HG02852 (cell line): ENCODE data around the gene RABGEF1.
"Not testable (repeated sequence)": the region's sequence is repeated elsewhere in the genome, so short reads cannot be mapped to it uniquely, and the experiment has no call there.

Source experiments
- ATAC-seq: cut with Tn5 transposase; IDR thresholded peaks from one replicate; pipeline ENCODE4 v1.9.1; 2021; ENCODE audit warnings: mild to moderate bottlenecking, moderate library complexity; ENCODE audit not compliant: unreplicated experiment

Gene RABGEF1

DNA sequence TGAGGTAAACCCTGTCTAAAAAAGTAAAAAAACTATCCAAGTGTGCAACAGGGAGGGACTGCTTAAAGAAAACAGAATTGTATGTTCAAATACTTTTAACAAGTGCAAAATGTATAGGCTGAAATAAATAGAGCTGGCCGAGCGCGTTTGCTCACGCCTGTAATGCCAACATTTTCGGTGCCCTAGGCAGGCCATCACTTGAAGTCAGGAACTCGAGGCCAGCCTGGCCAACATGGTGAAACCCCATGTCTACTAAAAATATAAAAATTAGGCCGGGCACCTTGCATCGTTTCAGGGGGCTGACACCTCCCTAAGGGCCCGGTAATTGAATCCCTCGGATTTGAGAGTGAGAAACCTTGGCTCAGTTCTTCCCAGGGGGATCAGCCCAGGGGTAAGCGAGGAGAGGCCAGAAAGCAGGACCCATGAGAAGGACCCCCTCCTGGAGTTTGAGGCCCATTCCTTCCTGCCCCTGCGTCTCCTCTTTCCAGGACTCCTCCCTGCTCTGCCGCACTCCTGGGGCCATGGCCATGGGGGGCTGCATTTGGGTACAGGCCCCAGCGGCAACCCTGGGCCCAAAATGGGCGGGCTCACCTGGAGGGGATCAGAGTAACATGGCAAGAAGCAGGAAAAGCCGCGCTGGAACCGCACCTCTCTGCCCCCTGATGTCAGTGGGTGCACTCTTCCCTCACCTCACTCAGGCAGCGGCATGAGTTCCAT is 105.0 kb downstream of the RABGEF1 start:
- ATAC-seq, result no peak

- ATAC-seq, result not testable (repeated sequence)
Measured at GRCh38 chr7:66846096-66846445, 105.5 kb downstream of the RABGEF1 start.

DNA sequence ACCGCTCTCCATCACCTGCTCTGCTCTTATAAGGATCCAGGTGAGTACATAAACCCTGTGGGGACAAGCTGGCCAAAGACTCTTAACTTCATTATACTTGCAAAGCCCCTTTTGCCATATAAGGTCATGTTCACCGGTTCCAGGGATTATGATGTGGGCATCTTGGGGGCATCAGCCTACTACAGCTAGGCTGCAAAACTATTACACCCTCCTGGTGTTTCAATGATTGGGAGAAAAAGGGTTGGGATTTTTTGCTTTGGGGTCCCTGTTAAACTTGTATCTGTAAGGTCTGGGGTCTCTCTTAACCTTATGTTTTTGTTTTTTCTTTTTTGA is 107.0 kb downstream of the RABGEF1 start:
- not testable (repeated sequence) for ATAC-seq

- no peak for ATAC-seq
Measured at GRCh38 chr7:66847879-66848790, 107.6 kb downstream of the RABGEF1 start.

DNA sequence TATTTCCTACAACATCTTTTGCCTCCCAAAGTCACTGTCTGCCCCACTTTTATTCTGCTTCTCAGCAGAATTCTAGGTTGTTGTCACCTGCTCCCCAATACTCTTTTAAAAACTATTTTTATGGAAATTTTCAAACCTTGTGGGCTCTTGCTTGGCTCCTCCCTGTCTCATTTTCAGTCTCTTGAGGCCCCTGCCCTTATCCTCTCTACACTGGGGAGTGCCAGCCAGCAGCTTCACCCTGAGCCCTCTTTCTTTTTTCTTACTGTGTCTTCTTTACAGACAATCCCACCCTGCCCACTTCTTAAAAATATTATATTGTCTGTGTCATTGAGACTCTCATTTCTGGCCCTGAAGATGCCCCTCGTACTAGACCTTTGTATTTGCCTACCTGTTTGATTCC is 118.8 kb downstream of the RABGEF1 start:
- ATAC-seq, result no peak

GRCh38 chr7:66859794-66860645 is 119.5 kb downstream of the RABGEF1 start:
- no peak for ATAC-seq

DNA sequence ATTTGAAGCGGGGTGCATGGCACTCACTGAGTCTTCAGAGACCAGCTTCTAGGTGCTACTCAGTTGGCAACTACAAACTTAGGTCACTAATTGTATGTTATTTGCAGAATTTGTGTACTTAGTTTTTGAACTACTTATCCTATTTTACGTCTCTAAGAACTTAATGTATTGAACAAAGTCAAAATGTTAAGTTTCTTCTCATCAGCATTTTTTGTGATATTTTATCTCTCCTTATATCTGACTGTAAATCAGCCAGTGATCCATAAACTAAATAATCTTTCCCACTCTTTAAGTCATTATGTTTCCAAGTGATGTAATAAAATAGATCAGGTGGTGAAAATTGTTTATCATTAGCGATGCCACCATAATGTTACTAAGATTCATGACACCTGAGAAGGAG is 120.2 kb downstream of the RABGEF1 start:
- no peak for ATAC-seq
